GM19043 (cell line): ENCODE measurements around the gene TMEM196.
"Not testable (repeated sequence)": the region's sequence is repeated elsewhere in the genome, so short reads cannot be mapped to it uniquely, and the experiment has no call there.

ENCODE experiments used
- ATAC-seq: cut with Tn5 transposase; IDR thresholded peaks from one replicate; pipeline ENCODE4 v1.9.1; 2021; ENCODE audit warnings: low read depth; ENCODE audit not compliant: unreplicated experiment

TMEM196 gene

GRCh38 chr7:19708397-19709248 is 64.8 kb downstream of the TMEM196 start, which contains the start of gene POLR1F:
Gene POLR1F (minus strand): TSS chr7:19709037. CDS start chr7:19709016, 21 bp downstream.
- ATAC-seq: peak; percentile 98

DNA sequence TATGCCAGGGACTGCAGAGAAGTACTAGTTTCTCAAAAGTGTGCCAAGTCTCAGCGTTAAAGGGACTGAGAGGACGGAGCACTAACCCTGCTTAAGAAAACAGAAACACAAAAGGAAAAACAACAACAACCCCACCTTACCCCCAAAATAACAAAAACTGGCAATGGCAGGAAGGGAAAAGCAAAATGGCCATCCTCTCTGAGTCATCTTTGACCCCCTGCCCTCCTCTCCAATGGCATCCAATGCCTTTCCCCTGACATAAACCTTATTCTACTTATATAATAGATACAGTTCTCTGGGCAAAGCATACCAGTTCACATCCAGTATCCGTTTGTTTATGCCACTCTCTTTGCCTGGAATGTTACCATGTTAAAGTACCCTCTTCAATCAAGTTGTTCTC is 66.2 kb downstream of the TMEM196 start:
- no peak for ATAC-seq

DNA sequence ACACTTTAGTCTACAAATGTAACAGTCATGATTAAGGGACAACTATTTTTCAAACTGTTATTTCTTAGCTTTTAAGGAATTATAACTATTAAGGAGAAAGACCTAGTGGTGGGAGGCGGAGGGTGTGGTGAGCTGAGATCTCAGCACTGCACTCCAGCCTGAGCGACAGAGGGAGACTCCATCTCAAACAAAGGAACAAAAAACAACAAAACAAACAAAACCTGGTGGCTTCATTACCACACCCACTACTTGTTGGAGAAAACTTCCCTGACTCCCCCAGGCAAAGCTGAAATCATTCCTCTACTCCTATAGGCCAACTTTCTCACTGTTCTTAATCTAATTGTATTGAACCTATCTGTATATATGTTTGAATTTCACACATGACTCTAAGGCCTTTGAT is 67.8 kb downstream of the TMEM196 start:
- no peak for ATAC-seq

DNA sequence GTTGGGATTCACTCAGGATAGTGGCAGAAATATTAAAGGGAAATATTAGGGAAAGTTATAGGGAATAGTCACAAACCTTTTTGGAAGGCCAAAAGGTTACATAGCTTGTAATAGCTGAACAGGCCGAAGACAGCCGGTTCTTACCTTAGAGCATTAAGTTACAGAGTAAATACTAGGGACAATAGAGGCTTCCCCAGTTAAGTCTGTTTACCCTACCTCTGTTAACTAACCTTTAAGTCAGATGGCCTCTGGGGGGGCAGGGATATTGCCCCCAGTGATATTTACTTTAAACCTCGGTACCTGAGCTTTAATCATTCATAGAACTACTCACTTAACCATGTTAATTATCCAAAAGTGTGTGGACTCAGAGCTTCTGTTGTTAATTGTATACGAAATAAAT is 71.9 kb downstream of the TMEM196 start:
- ATAC-seq: no peak

DNA sequence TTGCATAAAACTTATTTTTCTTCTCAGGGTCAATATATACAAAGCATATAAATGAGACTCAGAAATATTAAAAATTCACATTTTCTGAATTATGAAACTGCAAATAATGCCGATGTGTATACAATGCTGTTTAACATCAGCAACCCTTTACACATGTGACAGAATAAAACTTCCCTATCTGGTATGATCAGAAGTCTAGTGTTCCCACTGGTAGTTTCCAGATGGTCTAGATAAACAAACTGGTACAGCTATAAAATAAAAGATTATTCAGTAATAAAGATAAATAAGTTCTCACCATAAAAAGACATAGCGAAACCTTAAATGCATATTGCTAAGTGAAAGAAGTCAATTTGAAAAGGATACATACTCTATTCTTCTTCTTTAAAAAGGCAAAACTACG is 72.5 kb downstream of the TMEM196 start:
- no peak for ATAC-seq

DNA sequence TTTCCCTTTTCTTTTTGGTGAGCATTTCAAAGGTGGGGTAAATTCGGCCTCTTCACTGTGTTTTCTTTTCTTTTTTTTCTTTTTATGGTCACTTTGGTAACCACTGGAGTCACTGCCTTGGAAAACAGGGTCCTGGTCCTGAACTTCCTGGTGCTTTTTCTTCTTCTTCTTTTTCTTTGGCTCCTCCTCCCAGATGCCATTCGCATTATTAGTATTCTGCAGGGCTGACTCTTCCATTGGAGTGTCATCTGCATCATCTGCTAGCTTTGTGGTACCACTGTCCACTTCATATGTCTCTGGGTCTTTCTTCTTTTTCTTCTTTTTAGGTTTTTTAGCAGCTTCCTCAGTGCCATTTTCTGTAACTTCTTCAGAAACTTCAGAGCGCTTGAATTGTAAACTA is 75.1 kb downstream of the TMEM196 start:
- no peak for ATAC-seq

DNA sequence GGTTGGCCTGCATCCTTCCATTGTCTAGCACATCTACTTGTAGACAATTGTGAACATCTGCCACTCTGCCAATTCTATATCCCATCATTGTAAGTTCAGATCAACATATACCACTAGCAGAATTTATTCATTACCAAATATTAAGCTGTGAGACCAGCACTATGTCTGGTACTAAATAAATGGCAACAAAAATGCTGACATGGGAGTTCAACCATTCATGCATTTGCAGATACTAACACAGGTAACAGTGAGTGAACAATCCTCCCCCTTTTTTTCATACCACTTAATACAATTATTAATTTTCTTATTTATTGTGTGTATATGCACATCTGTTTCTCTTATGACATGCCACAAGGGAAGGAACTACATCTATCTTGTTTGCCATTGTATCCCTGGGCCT is 76.5 kb downstream of the TMEM196 start:
- ATAC-seq: no peak

DNA sequence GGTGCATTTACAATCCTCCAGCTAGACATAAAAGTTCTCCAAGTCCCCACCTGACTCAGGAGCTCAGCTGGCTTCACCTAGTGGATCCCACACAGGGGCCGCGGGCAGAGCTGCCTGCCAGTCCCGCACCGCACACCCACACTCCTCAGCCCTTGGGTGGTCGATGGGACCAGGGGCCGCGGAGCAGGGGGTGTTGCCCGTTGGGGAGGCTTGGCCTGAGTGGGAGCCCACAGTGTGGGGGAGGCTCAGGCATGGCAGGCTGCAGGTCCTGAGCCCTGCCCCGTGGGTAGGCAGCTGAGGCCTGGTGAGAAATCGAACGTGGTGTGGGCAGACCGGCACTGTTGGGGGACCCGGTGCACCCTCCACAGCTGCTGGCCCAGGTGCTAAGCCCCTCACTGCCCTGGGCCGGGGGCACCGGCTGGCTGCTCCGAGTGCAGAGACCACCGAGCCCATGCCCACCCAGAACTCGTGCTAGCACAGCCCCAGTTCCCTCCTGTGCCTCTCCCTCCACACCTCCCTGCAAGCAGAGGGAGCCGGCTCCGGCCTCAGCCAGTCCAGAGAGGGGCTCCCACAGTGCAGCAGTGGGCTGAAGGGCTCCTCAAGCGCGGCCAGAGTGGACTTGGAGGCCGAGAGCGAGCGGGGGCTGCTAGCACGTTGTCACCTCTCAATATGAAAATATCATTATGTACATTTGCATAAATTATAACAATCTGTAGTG is 81.1 kb downstream of the TMEM196 start:
- no peak for ATAC-seq

DNA sequence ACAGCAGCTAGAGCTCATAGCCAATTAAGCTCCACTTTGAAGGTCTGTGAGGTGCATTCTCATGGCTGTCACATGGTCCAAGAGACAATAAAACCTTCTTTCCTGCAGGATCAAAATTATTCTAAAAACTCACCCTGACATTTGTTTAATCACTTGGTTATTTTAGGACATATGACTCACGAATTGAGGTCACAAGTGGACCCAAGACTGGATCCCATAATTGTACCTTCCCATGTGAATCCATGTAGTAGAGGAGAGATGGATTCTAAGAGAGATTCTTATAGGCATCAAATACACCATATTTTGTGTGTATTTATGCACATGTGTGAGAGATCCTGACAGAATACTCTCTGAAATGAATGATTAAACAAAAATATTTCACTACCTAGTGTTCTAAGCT is 82.7 kb downstream of the TMEM196 start:
- no peak for ATAC-seq

GRCh38 chr7:19689130-19689529 is 84.3 kb downstream of the TMEM196 start:
- ATAC-seq: not testable (repeated sequence)

DNA sequence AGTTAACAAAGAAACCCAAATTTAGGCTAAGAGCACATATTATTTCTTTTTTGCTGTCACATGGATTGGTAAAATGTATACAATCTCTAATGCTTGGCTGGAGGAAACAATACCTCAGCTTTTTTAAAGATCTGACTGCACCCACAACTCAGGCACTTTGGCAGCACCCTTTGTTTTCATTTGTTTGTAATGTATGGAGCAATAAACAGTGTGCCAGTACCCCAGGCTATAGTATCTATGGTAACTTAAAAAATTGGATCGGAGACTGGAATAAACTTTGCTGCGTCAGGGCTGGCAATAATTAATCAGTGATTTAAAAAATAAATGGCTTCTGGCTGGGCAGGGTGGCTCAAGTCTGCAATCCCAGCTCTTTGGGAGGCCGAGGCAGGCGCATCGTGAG is 91.8 kb downstream of the TMEM196 start:
- ATAC-seq: no peak

DNA sequence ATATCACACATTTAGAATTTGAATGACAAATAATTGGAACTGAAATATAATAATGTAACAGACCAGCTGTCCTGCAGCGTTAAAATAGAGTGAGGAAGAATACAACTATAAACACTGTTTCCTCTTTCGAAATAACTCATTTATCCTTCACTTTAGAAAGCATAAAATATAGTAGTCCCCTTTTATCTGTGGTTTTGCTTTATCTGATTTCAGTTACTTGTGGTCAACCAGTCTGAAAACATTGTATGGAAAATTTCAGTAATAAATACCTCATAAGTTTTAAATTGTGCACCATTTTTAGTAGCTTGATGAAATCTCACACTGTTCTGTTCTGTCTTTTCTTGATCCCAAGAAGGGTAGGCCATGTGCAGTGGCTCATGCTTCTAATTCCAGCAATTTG is 96.2 kb downstream of the TMEM196 start:
- ATAC-seq: peak; percentile 62

DNA sequence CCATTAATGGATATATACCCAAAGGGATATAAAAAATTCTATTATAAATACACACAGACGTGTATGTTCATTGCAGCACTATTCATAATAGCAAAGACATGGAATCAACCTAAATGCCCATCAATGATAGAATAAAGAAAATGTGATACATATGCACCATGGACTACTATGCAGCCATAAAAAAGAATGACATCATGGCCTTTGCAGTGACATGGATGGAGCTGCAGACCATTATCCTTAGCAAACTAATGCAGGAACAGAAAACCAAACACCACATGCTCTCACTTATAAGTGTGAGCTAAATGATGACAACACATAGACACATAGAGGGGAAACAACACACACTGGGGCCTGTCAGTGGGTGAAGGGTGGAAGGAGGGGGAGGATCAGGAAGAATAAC is 97.6 kb downstream of the TMEM196 start:
- no peak for ATAC-seq

DNA sequence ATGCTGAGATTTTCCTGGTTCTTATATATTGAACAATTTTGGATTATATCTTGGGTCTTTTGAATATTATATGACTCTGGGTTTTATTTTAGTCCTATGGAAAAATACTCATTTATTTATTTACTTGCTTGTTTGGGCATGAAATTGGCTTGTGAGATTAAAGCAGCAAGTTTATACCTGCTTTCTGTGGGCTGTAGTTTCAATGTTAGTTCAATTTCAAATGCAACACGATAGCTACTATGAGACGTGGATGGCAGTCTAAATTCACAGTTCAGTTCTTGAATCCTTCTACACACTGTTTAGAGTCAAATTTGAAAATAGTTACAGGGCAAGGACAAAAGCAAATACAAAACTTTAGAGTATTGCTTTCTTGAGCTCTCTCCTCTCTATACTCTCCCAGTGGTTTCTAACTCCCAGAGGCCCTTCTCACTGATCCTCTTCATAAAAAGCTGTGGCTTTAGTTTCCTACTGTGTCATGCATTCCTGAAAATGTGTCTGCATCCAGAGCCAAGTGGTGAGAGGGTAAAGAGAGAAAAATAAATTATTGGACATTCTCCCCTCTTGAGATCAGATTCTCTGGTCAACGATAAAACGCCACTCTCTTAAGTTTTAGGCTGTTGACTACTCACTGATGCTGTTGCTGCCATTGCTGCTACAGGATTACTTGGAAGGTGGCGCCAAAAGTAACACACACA is 99.0 kb downstream of the TMEM196 start:
- ATAC-seq: no peak

DNA sequence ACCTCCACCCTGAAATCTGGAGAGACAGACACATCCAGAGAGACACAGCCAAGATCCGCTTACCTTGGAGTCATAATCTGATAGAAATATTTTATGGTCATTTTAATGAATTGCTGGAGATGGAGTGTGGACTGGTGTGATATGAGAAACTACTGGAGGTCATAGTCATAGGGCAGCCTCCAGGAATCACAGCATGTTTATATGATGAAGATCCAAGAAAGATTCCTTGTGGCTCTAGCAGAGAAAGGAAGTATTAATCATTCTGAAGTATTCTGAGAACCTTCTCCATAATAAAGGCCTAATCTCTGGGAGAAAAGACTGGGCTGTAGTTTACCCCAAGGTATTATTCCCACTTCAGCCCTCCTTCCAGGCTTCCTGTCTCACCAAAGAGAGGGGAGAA is 102.6 kb downstream of the TMEM196 start:
- no peak for ATAC-seq
